Loucy (cell line): ENCODE measurements around the gene FBXW8.

Experiments used
- H2AFZ ChIP-seq: fragments of 200-600 bp; sonication (generic); 2 replicates; pipeline ENCODE4 v1.6.0; 2016; ENCODE audit warnings: antibody characterized with exemption, mild to moderate bottlenecking, low read length, moderate library complexity
- H3F3A ChIP-seq: fragments of 200-600 bp; 2 replicates; pipeline ENCODE4 v1.6.0; 2016; ENCODE audit warnings: antibody characterized with exemption, low read depth, mild to moderate bottlenecking
- H3K27me3 ChIP-seq: fragments of 200-600 bp; sonication (generic); 2 replicates; pipeline ENCODE4 v1.6.1; 2014; ENCODE audit warnings: low read length, mild to moderate bottlenecking; ENCODE audit not compliant: insufficient read depth, poor library complexity, severe bottlenecking
- H3K36me3 ChIP-seq: fragments of 200-600 bp; sonication (generic); 2 replicates; pipeline ENCODE4 v1.6.1; 2016; ENCODE audit warnings: low read length; ENCODE audit not compliant: insufficient read depth
- H3K4me1 ChIP-seq: fragments of 200-600 bp; sonication (generic); 2 replicates; pipeline ENCODE4 v1.5.1; 2014; ENCODE audit warnings: low read length, mild to moderate bottlenecking; ENCODE audit not compliant: insufficient read depth, poor library complexity, severe bottlenecking
- H3K4me2 ChIP-seq: fragments of 200-600 bp; sonication (generic); 2 replicates; pipeline ENCODE4 v1.6.0; 2014; ENCODE audit warnings: antibody characterized with exemption, low read length, low read depth, mild to moderate bottlenecking; ENCODE audit not compliant: poor library complexity, severe bottlenecking
- H3K4me3 ChIP-seq: fragments of 200-600 bp; sonication (generic); 2 replicates; pipeline ENCODE4 v1.5.1; 2014; ENCODE audit warnings: low read length, mild to moderate bottlenecking, mixed read lengths; ENCODE audit not compliant: poor library complexity, severe bottlenecking
- H3K79me2 ChIP-seq: fragments of 200-600 bp; sonication (generic); 2 replicates; pipeline ENCODE4 v1.6.1; 2014; ENCODE audit warnings: low read length; ENCODE audit not compliant: insufficient read depth
- H3K9ac ChIP-seq: fragments of 200-600 bp; sonication (generic); 2 replicates; pipeline ENCODE4 v1.6.0; 2014; ENCODE audit warnings: mild to moderate bottlenecking, low read depth, low read length, moderate library complexity; ENCODE audit not compliant: poor library complexity, severe bottlenecking
- H3K9me2 ChIP-seq: fragments of 200-600 bp; sonication (generic); replicated peaks from 2 replicates; pipeline ENCODE4 v1.6.1; 2016; ENCODE audit warnings: low read depth, low read length, mixed read lengths
- H3K9me3 ChIP-seq: fragments of 200-600 bp; sonication (generic); 2 replicates; pipeline ENCODE4 v1.6.1; 2014; ENCODE audit warnings: mild to moderate bottlenecking, antibody characterized with exemption, low read length, low read depth; ENCODE audit not compliant: insufficient read depth
- H4K20me1 ChIP-seq: fragments of 200-600 bp; sonication (generic); 2 replicates; pipeline ENCODE4 v1.6.0; 2014; ENCODE audit warnings: antibody characterized with exemption, low read length, mild to moderate bottlenecking; ENCODE audit not compliant: insufficient read depth, poor library complexity, severe bottlenecking
- CTCF ChIP-seq: fragments of 200-600 bp; sonication (generic); conservative IDR thresholded peaks from 2 replicates; pipeline ENCODE4 v1.5.1; 2014; ENCODE audit warnings: mild to moderate bottlenecking, antibody characterized with exemption, low read length
- EZH2phosphoT487 ChIP-seq: fragments of 200-600 bp; IDR thresholded peaks from 2 replicates; pipeline ENCODE4 v1.6.1; 2018; ENCODE audit warnings: antibody characterized with exemption, mild to moderate bottlenecking, moderate library complexity, borderline replicate concordance

Gene FBXW8

GRCh38 chr12:117035287-117035686, 124.5 kb downstream of the FBXW8 start:
- Histone ChIP-seq H3K9ac (no peak overlapping the region), H3F3A (no peaks in the 10 kb centered on the region), H3K9me3 (no peaks in the 10 kb centered on the region), H2AFZ (no peak overlapping the region), H3K4me2 (no peak overlapping the region), H3K4me1 (peaks cover 6% of the 10 kb centered on the region), H4K20me1 (no peaks in the 10 kb centered on the region), H3K36me3 (peaks cover 35% of the 10 kb centered on the region; the same call in 1 of the 2 replicates), H3K9me2 (no peaks in the 10 kb centered on the region), H3K79me2 (no peaks in the 10 kb centered on the region), H3K27me3 (no peaks in the 10 kb centered on the region), H3K4me3 (no peak overlapping the region)
- TF ChIP-seq EZH2phosphoT487 (no peak), CTCF (no peak)

- no peak for TF ChIP-seq EZH2phosphoT487
- no peak for TF ChIP-seq CTCF
- Histone ChIP-seq H3K9me2 (no peaks in the 10 kb centered on the region), H3K27me3 (no peaks in the 10 kb centered on the region), H3K4me1 (peaks cover 11% of the 10 kb centered on the region), H3K4me3 (no peak overlapping the region), H4K20me1 (no peaks in the 10 kb centered on the region), H3K9ac (no peak overlapping the region), H3K4me2 (no peak overlapping the region), H3K36me3 (peaks cover 27% of the 10 kb centered on the region; the same call in 1 of the 2 replicates), H3F3A (no peaks in the 10 kb centered on the region), H3K9me3 (no peaks in the 10 kb centered on the region), H3K79me2 (no peaks in the 10 kb centered on the region), H2AFZ (no peak overlapping the region)
Measured at GRCh38 chr12:117036046-117036445, 125.3 kb downstream of the FBXW8 start.

- H4K20me1 ChIP-seq: no peaks in the 10 kb centered on the region
- no peaks in the 10 kb centered on the region for H3K27me3 ChIP-seq
- H3K4me1 ChIP-seq: peaks cover 12% of the 10 kb centered on the region
Measured at GRCh38 chr12:117036547-117036946, 125.8 kb downstream of the FBXW8 start.

GRCh38 chr12:117037289-117038022, 126.7 kb downstream of the FBXW8 start:
- Histone ChIP-seq H3K9me3 (no peaks in the 10 kb centered on the region), H3K4me3 (no peak overlapping the region), H4K20me1 (no peaks in the 10 kb centered on the region), H2AFZ (no peak overlapping the region), H3K9me2 (no peaks in the 10 kb centered on the region), H3F3A (no peaks in the 10 kb centered on the region), H3K27me3 (no peaks in the 10 kb centered on the region), H3K79me2 (no peaks in the 10 kb centered on the region), H3K4me2 (no peak overlapping the region), H3K9ac (no peak overlapping the region), H3K36me3 (peaks cover 32% of the 10 kb centered on the region; the same call in 1 of the 2 replicates), H3K4me1 (peaks cover 21% of the 10 kb centered on the region)
- TF ChIP-seq CTCF (no peak), EZH2phosphoT487 (no peak)

More at GRCh38 chr12:117036547-117036946, 125.8 kb downstream of the FBXW8 start:
- Histone ChIP-seq H3K4me2 (no peak overlapping the region), H3K36me3 (peaks cover 27% of the 10 kb centered on the region; the same call in 1 of the 2 replicates), H3K9me3 (no peaks in the 10 kb centered on the region), H3K9me2 (no peaks in the 10 kb centered on the region), H3F3A (no peaks in the 10 kb centered on the region), H2AFZ (no peak overlapping the region), H3K79me2 (no peaks in the 10 kb centered on the region), H3K9ac (no peak overlapping the region), H3K4me3 (no peak overlapping the region)
- TF ChIP-seq EZH2phosphoT487: no peak
